Activated T-cell treated with anti-CD3 and anti-CD28 coated beads for 48 hours (primary cell): ENCODE data around the gene PDE6G.
"Not testable (repeated sequence)": the region's sequence is repeated elsewhere in the genome, so short reads cannot be mapped to it uniquely, and the experiment has no call there.

Experiments used
- DNase-seq: peaks from one replicate; pipeline ENCODE4 v3.0.0-alpha.2; 2020; ENCODE audit warnings: low read depth

PDE6G gene

DNA sequence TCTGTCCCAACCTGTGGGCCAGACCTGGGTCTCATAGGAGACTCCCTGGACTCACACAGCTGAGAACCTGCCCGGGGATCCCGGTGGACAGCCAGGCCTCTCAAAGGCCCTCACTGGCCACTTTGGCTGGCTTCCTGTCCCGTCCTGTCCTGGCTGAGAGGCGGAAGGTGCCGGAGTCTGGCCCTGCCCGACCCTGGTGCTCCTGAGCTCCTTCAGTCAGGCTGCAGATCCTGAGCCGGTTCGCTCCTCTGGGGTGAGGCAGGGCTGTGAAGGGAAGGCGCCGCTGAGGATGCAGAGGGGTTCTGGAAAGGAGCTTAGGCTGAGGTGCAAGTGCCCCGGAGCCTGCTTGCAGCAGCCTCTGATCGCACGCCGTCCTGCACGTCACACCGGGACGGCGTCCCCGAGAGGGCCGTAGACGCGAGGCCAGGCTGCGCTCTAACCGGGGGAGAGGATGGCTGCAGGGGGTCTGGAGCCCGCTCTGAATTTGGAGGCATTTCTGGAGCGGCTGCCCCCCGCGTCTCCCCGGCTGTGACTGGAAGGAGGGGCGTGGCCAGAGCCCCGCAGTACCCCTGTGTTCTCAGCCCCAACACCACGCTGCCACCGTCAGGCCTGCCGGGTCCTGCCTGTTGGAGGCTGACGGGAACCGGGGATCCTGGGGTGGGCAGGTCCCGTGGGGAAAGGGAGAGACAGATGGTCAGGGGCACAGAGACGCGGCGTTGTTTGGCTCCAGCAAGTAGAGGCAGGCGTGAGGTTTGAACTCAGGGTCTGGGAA, 31.6 kb upstream of the PDE6G start:
- no peak for DNase-seq

DNA sequence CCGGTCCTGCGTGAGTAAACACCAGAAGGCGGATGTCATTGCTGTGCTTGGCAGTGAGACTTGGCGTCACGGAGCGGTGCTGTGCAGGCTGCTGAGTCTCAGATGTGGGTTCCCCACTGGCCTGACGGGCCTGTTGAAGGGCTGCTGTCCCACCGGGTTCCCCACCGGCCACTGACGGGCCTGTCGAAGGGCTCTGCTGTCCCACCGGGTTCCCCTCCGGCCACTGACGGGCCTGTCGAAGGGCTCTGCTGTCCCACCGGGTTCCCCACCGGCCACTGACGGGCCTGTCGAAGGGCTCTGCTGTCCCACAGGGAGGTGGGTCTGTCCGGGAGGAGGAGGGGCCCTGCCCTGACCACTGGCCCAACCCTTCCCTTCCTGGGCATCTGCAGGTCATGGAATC, 30.3 kb upstream of the PDE6G start:
- DNase-seq: no peak

DNA sequence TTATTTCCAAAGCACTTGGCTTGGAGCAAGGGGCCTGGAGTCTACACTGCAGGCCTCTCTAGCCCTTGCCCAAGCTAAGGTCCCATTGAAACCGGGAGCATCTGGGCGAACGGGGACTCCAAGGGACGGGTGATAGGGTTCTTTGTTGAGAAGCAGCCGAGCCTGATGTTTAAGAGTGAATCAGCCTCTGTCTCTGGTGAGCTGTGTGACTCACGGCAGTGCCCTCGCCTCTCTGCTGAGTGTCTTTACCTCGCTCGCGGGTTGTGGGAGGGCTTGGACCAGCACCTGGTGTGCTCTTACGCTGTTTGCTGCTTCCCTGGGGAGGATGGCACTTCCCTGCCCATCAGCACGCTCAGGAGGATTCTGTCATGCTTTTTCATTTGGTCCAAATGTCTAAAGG, 28.8 kb upstream of the PDE6G start:
- DNase-seq: peak; percentile 56

DNA sequence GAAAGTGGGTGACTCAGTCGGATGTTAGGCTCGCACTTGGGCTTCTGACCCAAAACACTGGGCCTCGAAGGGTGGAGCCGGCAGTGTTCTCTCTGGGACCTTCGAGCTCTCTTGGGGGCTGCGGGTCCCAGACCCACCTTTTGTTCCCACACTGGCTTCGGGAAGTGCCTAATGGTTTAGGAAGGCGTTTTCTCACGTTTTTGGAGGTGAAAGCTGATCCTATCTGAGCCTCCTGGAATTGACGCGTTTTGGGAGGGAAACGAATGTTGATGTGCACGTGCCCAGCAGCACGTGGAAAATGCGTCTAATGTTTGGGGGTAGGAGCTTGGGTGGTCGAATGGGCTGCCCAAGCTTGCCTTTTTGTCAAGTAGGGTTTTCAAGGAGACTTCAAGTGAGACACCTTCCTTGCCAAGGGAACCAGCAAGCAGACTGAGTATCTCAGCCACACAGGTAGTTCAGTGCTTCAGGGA, 28.1 kb upstream of the PDE6G start:
- no peak for DNase-seq

DNA sequence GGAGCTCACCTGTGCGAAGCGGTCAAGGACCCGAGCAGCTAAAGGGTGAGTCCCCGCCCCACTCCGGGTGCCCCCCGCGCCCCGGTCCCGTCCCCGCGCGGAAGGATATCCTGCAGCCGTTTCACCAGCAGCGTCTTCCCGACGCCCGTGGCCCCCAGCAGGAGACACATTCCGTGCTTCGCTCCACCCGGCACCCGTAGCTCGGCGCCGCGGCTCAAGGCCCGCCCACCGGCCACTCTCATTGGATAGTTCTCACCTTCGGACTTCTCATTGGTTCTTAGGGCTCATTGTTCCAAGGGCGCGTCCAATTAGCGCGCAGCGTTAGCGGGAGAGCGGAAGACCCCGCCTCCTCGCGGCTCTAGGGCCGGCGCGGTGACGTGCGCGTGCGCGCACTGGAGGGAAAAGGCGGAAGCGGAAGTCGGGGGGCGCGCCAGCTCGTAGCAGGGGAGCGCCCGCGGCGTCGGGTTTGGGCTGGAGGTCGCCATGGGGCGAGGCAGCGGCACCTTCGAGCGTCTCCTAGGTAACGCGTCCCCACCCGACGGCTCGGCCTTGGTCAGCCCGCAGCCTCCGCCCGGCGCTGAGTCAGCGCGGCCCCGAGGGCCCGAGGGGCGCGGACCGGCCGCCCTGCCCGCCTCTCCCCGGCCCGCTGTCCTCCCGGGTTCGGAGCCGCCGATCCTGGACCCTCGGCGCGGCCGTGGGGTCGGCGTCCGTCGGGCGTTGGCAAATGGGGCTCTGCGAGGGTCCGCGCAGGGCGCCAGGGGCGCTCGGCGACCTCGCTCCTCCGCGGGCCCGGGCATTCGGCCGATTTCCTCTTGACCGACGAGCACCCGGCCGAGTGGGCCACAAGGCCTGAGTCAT, 27.5 kb upstream of the PDE6G start, which contains the start of the genes ARL16 and HGS:
TSS of gene ARL16 (minus strand) at position 214 of the 858 bp plus-strand sequence. CDS start at position 170, 44 bp downstream.
TSS of gene HGS (plus strand) at position 428 of the 858 bp plus-strand sequence. CDS start at position 484, 56 bp downstream.
- DNase-seq: peak; percentile 98

DNA sequence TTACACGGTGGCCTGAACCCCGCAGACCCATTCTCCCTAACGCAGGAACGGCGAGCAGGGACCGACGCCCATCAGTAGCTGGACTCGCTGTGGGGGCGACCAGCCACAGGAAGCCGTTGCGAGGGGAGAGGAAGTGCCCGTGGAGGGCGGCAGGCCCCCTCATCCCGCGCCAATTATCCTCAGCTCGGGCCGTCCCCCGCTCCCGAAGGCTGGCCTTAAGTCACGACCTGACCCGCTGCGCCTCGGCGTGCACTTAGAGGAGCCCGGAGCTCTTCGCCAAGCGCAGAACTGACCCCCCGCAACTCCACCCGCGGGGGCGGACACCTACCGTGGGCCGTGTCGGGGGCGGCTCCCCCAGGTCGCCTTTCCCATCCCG, 26.9 kb upstream of the PDE6G start:
- DNase-seq: no peak

DNA sequence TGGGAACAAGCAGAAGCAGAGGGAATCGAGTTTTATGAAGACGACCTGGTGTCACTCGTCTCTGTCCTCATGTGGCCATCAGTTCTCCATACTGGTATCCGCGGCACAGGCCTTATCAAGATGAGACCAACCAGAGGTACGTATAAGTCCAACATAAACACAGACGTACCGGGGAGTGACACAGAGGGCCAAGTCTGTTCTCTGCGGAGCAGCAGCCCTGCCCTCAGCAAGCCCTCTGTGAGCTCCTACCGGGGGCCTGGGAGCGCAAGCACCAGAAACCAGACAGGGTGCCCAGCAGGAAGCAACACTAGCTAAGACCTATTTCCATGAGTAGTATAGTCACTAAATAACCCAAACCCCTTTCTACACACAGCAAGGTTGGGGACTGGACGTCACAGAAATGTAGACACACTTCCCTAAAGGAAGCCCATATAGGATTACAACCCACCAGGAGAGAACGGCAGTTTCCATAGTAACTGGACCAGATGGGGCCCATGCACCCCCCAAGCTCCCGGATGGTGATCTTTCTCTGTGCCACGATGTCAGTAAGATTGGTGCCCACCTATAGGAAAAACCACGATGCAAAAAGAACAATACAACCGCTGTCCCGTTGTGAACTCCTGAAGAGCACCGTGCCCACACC, 26.3 kb upstream of the PDE6G start:
- no peak for DNase-seq

- no peak for DNase-seq
Observed at GRCh38 chr17:81681672-81682071, 25.3 kb upstream of the PDE6G start.

DNA sequence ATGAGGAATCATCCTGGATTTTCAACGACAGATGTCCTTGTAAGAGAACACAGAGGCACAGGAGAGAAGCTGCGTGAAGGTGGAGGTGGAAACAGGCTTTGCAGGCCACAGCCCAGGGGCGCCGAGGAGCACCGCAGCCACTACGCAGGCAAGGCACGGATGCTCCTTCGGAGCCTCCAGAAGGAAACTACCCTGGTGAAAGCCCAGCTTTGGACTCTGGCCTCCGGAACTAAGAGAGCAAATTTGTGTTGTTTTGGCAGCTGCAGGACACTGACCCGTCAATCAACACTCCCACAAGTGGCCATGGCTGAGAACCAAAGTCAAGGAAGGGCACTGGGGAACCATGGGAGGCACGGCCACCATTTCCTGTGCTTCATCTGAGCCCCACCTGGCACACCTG, 23.8 kb upstream of the PDE6G start:
- DNase-seq: no peak

DNA sequence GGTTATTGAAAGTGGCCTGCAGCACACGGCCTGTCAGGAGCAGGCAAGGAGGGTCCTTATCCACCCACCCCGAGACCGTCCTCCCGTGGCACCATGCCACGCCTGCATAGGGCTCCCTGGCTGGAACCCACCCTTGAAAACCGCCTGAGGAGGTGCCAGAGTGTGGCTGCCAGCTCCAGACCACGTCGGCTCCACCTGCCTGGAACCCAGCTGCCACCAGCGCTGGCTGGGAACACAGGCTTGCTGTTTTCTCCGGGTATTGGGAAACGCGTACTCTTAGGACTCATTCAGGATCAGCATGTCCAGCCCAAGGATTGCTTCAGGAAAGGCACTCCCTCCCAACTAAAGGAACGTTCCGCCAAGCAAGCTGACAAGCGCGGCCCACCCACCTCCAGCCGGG, 20.6 kb upstream of the PDE6G start:
- no peak for DNase-seq

- DNase-seq: not testable (repeated sequence)
Observed at GRCh38 chr17:81675515-81676221, 19.3 kb upstream of the PDE6G start.

GRCh38 chr17:81673561-81674258, 17.4 kb upstream of the PDE6G start:
- no peak for DNase-seq

DNA sequence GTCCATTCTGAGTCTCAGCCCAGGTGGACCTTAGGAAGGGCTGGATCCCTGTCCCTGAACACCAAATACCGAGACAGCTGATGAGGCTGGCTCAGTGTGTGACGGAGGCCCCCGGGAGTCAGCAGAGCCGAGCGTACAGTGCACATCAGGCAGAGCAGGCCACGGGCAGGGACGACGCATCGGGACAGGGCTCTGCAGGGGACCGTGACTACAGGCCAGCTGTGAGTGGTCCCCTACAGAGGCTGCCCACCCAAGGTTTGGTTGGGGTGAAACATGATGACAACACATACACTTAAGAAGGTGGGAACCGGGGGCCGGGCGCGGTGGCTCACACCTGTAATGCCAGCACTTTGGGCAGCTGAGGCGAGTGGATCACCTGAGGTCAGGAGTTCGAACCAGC, 16.6 kb upstream of the PDE6G start:
- no peak for DNase-seq

DNA sequence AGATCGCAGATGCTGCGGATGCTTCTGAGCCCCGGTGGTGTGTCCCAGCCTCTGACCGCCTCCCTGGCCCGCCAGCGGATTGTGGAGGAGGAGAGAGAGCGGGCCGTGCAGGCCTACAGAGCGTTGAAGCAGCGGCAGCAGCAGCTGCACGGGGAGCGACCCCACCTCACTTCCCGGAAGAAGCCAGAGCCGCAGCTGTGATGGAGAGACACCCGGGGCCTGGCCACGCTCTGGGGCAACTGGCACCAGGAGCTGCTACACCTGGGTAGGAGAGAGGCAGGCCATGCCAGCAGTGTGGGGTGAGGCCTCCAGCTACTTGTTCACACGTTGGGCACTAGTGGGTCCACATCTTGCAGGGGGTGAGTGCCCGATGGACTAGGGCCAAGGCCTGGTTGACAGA, 16.2 kb upstream of the PDE6G start:
- no peak for DNase-seq

- DNase-seq: no peak
Observed at GRCh38 chr17:81667754-81668153, 11.4 kb upstream of the PDE6G start.

DNA sequence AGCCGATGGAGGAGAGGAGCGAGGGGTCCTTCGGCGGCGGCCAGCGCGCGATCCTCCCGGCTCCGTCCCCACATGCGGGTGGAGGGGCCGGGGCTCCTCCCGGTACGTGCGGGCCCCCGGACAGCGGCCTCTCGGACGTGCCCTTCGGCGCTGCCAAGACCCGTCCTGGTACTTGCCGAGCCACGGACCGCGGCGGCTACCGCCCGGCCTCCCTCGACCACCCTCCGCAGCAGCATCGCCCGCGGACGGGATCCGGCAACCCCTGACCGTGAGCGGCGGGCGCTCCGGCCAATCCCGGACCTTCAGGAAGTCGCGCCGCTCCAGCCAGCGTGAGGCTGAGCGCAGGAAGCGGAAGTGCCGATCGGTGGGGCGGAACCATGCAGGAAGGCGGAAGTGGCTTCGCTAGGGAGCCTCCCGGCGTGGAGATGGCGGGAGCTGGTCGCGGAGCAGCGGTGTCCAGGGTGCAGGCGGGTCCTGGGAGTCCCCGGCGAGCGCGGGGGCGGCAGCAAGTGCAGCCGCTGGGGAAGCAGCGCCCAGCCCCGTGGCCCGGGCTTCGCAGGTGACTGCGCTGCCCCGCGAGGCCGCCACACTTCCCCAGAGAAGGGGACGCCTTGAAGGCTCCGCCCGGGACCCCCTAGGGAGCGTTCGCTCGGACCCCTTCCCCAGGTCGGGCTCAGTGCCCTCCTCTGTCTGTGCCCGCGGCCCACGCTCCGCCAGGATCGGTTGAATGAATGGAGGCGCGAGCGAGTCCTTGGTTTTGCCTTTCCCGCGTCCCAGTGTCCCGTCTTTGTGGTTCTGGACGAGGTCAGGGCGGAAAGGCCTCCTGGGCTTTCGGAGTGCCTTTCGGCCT, 10.2 kb upstream of the PDE6G start, which contains the start of the genes CCDC137 and OXLD1:
TSS of gene CCDC137 (plus strand) at position 396 of the 850 bp plus-strand sequence. CDS start at position 426, 30 bp downstream.
TSS of gene OXLD1 (minus strand) at position 264 of the 850 bp plus-strand sequence. CDS start at position 236, 28 bp downstream.
- peak; percentile 94 for DNase-seq

DNA sequence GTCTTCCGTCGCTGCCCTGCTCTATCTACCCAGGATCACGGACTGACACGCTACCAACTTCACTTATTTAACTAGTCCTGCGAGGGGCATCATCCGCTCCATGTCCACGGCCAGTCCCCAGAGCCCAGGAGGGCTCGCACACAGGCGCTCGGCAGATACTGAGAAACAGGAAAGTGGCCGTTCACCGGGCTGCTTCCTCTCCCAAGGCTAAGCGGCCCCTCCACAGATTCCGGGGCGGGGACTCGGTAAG, 9.7 kb upstream of the PDE6G start:
- DNase-seq: no peak

- DNase-seq: peak; percentile 59
Observed at GRCh38 chr17:81665205-81666091, 9.1 kb upstream of the PDE6G start.

DNA sequence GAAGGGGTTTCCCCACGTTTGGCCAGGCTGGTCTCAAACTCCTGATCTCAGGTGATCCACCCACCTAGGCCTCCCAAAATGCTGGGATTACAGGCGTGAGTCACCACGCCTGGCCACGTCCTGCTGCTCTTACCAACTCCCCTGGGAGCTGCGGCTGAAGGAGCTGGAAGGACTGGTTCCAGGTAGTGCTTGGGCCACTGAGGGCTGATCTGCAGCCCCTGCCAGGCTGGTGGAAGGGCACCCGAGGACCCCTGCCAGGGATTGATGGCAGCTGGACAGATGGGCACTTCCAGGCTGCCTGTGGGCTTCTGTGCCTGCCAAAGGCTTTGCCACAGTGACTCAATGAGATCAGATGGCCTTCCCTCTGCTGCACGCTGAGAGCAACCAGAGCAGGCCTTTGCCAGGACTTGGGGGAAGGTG, 7.7 kb upstream of the PDE6G start:
- no peak for DNase-seq
